PC-9 (cell line): ENCODE measurements around the gene INO80E.

ENCODE experiments used
- EZH2 ChIP-seq: fragments of 200-600 bp; sonication (generic); IDR thresholded peaks from 2 replicates; pipeline ENCODE4 v1.8.0; 2017; ENCODE audit warnings: antibody characterized with exemption, low read depth
- TF ChIP-seq, protein P1 (sequence below): fragments of 200-600 bp; sonication (generic); conservative IDR thresholded peaks from 2 replicates; pipeline ENCODE4 v1.6.1; 2017; ENCODE audit warnings: mixed run types, antibody characterized with exemption, mild to moderate bottlenecking, moderate library complexity

DNA sequence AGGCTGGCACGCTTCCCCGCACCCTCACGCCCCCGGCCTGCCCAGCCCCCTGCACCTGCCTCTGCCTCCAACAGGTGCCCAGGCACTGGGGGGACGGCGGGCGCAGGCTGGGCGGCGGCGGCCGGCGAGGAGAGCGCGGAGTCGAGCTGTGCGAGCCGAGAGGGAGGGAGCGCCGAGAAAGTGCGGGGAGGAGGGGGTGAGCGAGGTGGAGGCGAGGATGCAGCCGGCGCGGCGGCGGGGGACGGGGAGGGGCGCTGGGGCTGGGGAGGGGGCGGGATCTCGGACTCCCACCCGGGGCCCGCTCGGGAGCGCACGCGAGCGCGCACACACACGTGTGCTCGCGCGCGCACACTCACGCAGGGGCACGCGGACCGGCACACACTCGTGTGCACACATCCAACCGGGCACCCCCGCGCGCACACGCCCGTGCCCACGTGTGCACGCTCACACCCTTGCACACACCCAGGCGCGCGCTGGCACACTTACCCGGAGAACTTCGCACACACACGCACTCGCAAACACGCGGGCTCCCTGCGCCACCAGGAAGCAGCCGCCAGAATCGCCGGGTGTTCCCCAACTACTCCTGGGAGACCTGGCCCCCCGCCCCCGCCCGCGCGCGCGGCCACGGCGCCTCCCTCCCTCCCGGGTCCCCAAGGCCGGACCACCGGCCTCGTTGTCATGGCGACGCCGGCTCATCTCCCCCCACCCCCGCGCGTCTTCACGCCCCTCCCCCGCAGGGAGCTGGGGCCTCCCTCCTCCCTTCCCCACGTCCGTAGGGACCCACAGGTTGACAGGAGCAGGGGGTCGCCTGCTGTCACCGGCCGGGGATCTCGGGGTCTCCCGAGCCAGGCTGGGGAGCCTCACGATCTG, 15.0 kb downstream of the INO80E start, which contains the start of gene DOC2A:
- TF ChIP-seq, protein P1, sequence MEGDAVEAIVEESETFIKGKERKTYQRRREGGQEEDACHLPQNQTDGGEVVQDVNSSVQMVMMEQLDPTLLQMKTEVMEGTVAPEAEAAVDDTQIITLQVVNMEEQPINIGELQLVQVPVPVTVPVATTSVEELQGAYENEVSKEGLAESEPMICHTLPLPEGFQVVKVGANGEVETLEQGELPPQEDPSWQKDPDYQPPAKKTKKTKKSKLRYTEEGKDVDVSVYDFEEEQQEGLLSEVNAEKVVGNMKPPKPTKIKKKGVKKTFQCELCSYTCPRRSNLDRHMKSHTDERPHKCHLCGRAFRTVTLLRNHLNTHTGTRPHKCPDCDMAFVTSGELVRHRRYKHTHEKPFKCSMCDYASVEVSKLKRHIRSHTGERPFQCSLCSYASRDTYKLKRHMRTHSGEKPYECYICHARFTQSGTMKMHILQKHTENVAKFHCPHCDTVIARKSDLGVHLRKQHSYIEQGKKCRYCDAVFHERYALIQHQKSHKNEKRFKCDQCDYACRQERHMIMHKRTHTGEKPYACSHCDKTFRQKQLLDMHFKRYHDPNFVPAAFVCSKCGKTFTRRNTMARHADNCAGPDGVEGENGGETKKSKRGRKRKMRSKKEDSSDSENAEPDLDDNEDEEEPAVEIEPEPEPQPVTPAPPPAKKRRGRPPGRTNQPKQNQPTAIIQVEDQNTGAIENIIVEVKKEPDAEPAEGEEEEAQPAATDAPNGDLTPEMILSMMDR = no peak
- TF ChIP-seq EZH2 = no peak
